WI38 (cell line): ENCODE data around the gene TTBK2.

Source experiments
- H3K4me3 ChIP-seq: 2 replicates; pipeline ENCODE4 v1.5.1; 2011; ENCODE audit warnings: low read depth, mild to moderate bottlenecking, control low read depth, low read length
- TF ChIP-seq, protein P1 (sequence below): IDR thresholded peaks from 2 replicates; pipeline ENCODE4 v1.5.1; 2012; ENCODE audit warnings: low read depth, mild to moderate bottlenecking, control low read depth, low read length

Gene TTBK2

DNA sequence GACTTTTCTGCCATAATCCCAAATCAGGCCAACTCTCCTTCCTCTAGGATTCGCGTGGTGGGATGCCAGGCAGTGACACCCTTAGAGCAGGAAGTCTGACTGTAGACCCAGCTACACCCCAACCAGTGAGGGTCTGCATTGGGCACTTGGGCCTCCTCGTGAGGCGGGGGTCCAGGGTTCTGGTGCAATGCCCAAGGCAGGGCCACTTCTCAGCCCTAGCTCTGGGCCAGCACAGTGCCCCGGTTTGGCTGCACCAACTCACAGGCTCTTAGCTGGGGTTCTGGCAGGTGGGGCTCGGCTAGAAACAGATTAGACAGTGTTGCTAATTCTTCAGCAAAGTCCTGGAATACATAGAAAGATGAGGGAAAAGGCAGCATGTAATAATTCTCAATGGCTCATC is 196.3 kb downstream of the TTBK2 start:
- TF ChIP-seq, protein P1, sequence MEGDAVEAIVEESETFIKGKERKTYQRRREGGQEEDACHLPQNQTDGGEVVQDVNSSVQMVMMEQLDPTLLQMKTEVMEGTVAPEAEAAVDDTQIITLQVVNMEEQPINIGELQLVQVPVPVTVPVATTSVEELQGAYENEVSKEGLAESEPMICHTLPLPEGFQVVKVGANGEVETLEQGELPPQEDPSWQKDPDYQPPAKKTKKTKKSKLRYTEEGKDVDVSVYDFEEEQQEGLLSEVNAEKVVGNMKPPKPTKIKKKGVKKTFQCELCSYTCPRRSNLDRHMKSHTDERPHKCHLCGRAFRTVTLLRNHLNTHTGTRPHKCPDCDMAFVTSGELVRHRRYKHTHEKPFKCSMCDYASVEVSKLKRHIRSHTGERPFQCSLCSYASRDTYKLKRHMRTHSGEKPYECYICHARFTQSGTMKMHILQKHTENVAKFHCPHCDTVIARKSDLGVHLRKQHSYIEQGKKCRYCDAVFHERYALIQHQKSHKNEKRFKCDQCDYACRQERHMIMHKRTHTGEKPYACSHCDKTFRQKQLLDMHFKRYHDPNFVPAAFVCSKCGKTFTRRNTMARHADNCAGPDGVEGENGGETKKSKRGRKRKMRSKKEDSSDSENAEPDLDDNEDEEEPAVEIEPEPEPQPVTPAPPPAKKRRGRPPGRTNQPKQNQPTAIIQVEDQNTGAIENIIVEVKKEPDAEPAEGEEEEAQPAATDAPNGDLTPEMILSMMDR = no peak
- no peak overlapping the region for H3K4me3 ChIP-seq

DNA sequence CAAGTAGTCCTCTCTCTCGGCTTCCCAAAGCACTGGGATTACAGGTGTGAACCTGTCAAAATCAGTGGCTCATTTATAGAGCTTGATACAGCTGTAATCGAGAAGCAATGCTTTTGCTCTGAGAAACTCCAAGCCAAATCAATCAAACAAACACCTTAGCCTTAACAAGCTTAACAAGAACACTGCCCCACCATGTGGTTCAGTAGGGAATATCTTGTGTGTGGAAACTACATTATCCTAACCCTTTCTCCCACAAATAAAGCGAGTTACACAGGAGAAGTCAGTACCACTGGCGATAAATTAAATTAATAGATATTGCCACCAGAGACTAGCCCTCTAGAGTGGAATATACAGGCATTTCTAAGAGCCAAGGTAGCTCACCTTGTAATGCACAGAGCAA is 197.5 kb downstream of the TTBK2 start:
- TF ChIP-seq, protein P1 = no peak
- H3K4me3 ChIP-seq = no peak overlapping the region

DNA sequence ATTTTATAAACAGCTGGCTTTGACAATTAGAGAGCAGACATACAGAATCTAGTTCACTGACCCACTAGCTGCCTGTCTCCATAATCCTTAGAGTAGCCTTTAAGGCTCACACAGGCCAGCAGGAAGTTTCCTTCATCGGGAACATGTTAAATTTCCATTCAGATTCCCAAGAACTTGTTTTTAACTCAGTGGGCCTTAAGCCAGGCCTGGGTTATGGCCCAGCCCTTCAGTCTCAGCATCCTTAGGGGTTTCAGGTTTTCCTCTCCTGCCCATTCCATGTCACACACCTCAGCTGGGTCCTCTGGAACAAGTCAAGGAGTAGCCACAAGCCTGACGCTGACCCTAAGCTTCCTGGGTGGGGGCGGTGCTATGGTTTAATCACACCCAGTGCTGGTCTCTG is 198.7 kb downstream of the TTBK2 start:
- no peak overlapping the region for H3K4me3 ChIP-seq
- TF ChIP-seq, protein P1 = no peak

DNA sequence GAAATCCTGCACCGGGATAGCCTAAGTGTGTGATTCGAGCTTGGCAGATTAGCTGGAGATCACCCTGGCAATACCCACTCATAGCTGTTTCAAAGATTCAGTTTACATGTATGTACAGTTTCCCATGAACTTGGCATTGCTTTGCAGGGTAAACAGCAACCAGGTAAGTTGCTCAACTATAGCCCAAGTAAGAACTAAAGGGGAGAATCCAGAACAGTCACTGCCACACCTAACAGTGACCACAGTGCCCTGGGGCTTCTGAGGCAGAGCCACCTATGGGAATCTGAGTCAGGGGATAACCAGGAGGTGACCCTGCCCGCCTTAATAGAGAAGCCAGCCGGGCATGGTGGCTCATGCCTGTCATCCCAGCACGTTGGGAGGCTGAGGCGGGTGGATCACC is 199.6 kb downstream of the TTBK2 start:
- no peak overlapping the region for H3K4me3 ChIP-seq
- TF ChIP-seq, protein P1 = no peak

DNA sequence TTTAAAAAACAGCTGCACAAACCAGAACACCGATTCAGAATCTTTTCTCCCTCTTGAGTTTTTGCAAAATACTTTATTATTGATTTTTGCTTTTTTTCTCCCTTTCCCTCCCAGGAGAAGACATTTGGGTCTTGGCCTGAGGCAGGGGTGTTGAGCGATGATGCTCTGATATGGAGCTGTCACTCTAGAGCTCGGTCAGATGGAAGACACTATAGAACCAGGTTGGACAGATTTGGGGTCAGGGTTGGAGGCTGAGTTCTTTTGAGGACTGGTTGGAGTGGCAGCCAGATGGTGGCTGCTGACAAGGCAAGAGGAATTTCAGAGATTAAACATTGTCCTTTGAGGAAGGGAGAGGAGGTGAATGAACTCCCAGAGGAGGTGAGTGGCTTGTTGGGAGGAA is 200.5 kb downstream of the TTBK2 start:
- H3K4me3 ChIP-seq = no peak overlapping the region
- TF ChIP-seq, protein P1 = no peak

DNA sequence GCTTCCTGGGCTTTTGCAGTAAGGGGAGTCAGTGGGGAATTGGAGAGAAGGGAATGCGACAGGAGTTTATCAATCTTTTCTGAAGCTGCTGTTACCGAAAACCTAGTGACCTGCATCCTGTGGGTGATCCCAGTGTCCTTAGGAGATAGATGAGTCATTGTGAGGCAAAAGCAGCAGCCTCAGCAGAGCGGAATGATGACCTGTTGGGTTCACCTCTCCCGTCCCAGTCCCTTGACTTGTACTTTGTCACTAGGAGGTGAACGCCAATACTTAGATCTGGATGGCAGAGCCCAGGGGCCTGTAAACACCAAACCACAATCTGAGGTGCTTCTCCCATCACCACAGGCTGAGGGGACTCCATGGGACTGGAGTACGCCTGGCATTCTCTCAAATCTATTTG is 201.5 kb downstream of the TTBK2 start:
- no peak overlapping the region for H3K4me3 ChIP-seq
- TF ChIP-seq, protein P1 = no peak

DNA sequence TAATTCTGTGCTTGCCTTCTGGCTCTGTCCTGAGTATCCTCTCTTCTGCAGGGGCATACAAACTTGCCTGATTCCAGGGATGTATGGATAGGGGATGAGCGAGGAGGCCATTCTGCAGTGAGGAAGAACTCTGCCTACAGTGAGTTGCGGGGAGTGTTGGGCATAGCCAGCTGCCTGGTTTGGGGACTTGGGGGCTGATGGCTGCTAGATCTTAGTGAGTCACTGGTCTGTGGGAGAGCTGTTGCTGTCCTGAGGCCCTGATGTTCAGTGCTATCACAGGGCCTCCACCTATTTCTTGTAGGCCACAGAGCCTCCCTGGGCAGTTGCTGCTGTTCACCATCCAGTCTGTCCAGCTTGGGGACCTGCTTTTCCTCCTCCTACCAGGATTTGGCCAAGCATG is 204.0 kb downstream of the TTBK2 start:
- TF ChIP-seq, protein P1 = no peak
- H3K4me3 ChIP-seq = no peak overlapping the region
